Ectodermal cell (in vitro differentiated cells): ENCODE results near the gene MBTPS1.

Source experiments
- H3K27ac ChIP-seq: 2 replicates; pipeline ENCODE4 v1.7.0; 2013; ENCODE audit warnings: mild to moderate bottlenecking, low read depth, low read length; ENCODE audit not compliant: insufficient read depth, poor library complexity, severe bottlenecking
- H3K27me3 ChIP-seq: 2 replicates; pipeline ENCODE4 v1.7.0; 2013; ENCODE audit warnings: mild to moderate bottlenecking, low read length; ENCODE audit not compliant: insufficient read depth, control insufficient read depth, poor library complexity, severe bottlenecking
- H3K36me3 ChIP-seq: one replicate; pipeline ENCODE4 v1.7.0; 2013; ENCODE audit warnings: low read length; ENCODE audit not compliant: control insufficient read depth, insufficient read depth
- H3K4me1 ChIP-seq: one replicate; pipeline ENCODE4 v1.7.0; 2013; ENCODE audit warnings: low read length; ENCODE audit not compliant: control insufficient read depth, insufficient read depth
- H3K4me3 ChIP-seq: 2 replicates; pipeline ENCODE4 v1.7.0; 2013; ENCODE audit warnings: low read depth, low read length, control low read depth; ENCODE audit not compliant: insufficient read depth
- H3K9me3 ChIP-seq: 2 replicates; pipeline ENCODE4 v1.7.0; 2013; ENCODE audit warnings: mild to moderate bottlenecking, low read length, moderate library complexity; ENCODE audit not compliant: control insufficient read depth
- WGBS, 2 experiments: methylation state at CpG; one replicate each; pipeline ENCODE4 v1.1.7; 2013; ENCODE audit warnings: missing lambda C conversion rate in 2 of 2; 5-methylcytosine and 5-hydroxymethylcytosine counted together

The MBTPS1 gene

GRCh38 chr16:84080378-84080777 lies 36.4 kb downstream of the MBTPS1 start:
- Histone ChIP-seq H3K27me3 (no peaks in the 10 kb centered on the region), H3K36me3 (peaks cover 12% of the 10 kb centered on the region), H3K4me1 (no peaks in the 10 kb centered on the region), H3K27ac (no peak overlapping the region), H3K9me3 (no peaks in the 10 kb centered on the region), H3K4me3 (no peak overlapping the region)
- WGBS, 2 experiments = 93 to 94% methylated on average over 8 of the region's 8 CpGs

GRCh38 chr16:84079664-84080063 lies 37.1 kb downstream of the MBTPS1 start:
- H3K36me3 ChIP-seq = peaks cover 19% of the 10 kb centered on the region
- no peaks in the 10 kb centered on the region for H3K4me1 ChIP-seq
- H3K9me3 ChIP-seq = no peaks in the 10 kb centered on the region
- no peak overlapping the region for H3K4me3 ChIP-seq
- WGBS, 2 experiments = 96% methylated on average over 6 of the region's 6 CpGs
- no peaks in the 10 kb centered on the region for H3K27me3 ChIP-seq
- no peak overlapping the region for H3K27ac ChIP-seq

- Histone ChIP-seq H3K9me3 (no peaks in the 10 kb centered on the region), H3K27me3 (no peaks in the 10 kb centered on the region), H3K4me1 (no peaks in the 10 kb centered on the region), H3K36me3 (peaks cover 35% of the 10 kb centered on the region), H3K27ac (no peak overlapping the region), H3K4me3 (no peak overlapping the region)
- 96 to 97% methylated on average over 11 of the region's 11 CpGs for WGBS, 2 experiments
Measured at GRCh38 chr16:84075376-84075775, 41.4 kb downstream of the MBTPS1 start.

GRCh38 chr16:84074721-84075120 lies 42.0 kb downstream of the MBTPS1 start:
- 94 to 95% methylated on average over 3 of the region's 3 CpGs for WGBS, 2 experiments
- H3K36me3 ChIP-seq = peaks cover 34% of the 10 kb centered on the region

GRCh38 chr16:84072014-84072413 lies 44.7 kb downstream of the MBTPS1 start:
- 95 to 98% methylated on average over 10 of the region's 10 CpGs for WGBS, 2 experiments
- H3K36me3 ChIP-seq = peaks cover 57% of the 10 kb centered on the region
- H3K27ac ChIP-seq = no peak overlapping the region
- H3K27me3 ChIP-seq = no peaks in the 10 kb centered on the region
- H3K4me1 ChIP-seq = no peaks in the 10 kb centered on the region
- H3K4me3 ChIP-seq = no peak overlapping the region
- H3K9me3 ChIP-seq = no peaks in the 10 kb centered on the region

More at GRCh38 chr16:84074721-84075120, 42.0 kb downstream of the MBTPS1 start:
- Histone ChIP-seq H3K4me3 (no peak overlapping the region), H3K27ac (no peak overlapping the region), H3K9me3 (no peaks in the 10 kb centered on the region), H3K4me1 (no peaks in the 10 kb centered on the region), H3K27me3 (no peaks in the 10 kb centered on the region)

- Histone ChIP-seq H3K4me3 (no peak overlapping the region), H3K27me3 (no peaks in the 10 kb centered on the region), H3K4me1 (no peaks in the 10 kb centered on the region), H3K36me3 (peaks cover 62% of the 10 kb centered on the region), H3K9me3 (no peaks in the 10 kb centered on the region), H3K27ac (no peak overlapping the region)
- 97 to 99% methylated on average over 7 to 8 of the region's 8 CpGs for WGBS, 2 experiments
Measured at GRCh38 chr16:84071121-84071520, 45.6 kb downstream of the MBTPS1 start.

GRCh38 chr16:84069540-84069939 lies 47.2 kb downstream of the MBTPS1 start:
- Histone ChIP-seq H3K27me3 (no peaks in the 10 kb centered on the region), H3K9me3 (no peaks in the 10 kb centered on the region), H3K4me3 (no peak overlapping the region), H3K4me1 (no peaks in the 10 kb centered on the region), H3K27ac (no peak overlapping the region), H3K36me3 (peaks cover 48% of the 10 kb centered on the region)
- WGBS, 2 experiments = 96% methylated on average over 6 of the region's 6 CpGs

- Histone ChIP-seq H3K27ac (no peak overlapping the region), H3K27me3 (no peaks in the 10 kb centered on the region), H3K36me3 (peaks cover 42% of the 10 kb centered on the region), H3K4me3 (no peak overlapping the region), H3K9me3 (no peaks in the 10 kb centered on the region), H3K4me1 (no peaks in the 10 kb centered on the region)
- WGBS, 2 experiments = 91 to 92% methylated on average over 13 of the region's 13 CpGs
Measured at GRCh38 chr16:84068783-84069462, 47.8 kb downstream of the MBTPS1 start.

- Histone ChIP-seq H3K27me3 (no peaks in the 10 kb centered on the region), H3K27ac (no peak overlapping the region), H3K9me3 (no peaks in the 10 kb centered on the region), H3K36me3 (peaks cover 38% of the 10 kb centered on the region), H3K4me3 (no peak overlapping the region), H3K4me1 (no peaks in the 10 kb centered on the region)
- WGBS, 2 experiments = 95 to 97% methylated on average over 8 of the region's 8 CpGs
Measured at GRCh38 chr16:84068041-84068440, 48.7 kb downstream of the MBTPS1 start.

GRCh38 chr16:84067640-84068039 lies 49.1 kb downstream of the MBTPS1 start:
- Histone ChIP-seq H3K4me1 (no peaks in the 10 kb centered on the region), H3K9me3 (no peaks in the 10 kb centered on the region), H3K27me3 (no peaks in the 10 kb centered on the region), H3K4me3 (no peak overlapping the region), H3K27ac (no peak overlapping the region), H3K36me3 (peaks cover 37% of the 10 kb centered on the region)
- WGBS, 2 experiments = 96% methylated on average over 9 of the region's 9 CpGs
